ENCODE results near the gene PROM2. TPM values are rescaled to one million over a fixed set of nuclear protein-coding genes. Genes with fewer than 3 reads are reported as not detected.
"Not testable (repeated sequence)": the region's sequence is repeated elsewhere in the genome, so short reads cannot be mapped to it uniquely, and the experiment has no call there.

PROM2 gene
- total RNA-seq, 1 donor from 2014 or later, result 17.6 TPM

DNA sequence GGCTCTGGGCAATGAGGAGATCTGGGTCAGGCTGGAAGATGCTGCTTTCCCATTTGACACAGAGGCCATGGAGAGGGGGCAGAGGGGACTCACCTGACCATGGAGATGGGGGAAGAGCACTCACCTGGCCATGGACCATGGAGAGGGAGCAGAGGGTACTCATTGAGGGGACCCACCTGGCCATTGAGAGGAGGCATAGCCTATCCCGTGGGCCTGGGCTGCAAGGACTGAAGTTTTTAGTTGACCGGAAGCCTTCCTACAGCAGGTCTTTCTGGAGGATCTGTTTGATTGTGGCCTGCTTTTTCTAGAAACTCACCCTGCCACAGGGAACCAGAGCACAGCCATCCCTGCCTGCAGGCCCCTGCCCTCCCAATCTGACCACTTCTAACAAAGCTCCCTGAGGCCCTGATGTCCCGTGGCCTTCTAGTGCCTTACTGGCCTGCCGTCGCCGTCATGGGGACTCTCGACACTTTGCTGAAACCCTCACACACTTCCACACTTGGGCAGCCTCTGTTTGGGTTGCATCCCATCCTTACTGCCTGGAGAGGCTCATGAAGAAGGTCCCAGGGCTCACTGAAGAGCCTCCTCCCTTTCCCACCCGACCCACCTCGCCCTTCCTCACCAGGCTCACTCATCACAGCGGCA, 5.1 kb upstream of the PROM2 start:
- DNase-seq (ENCODE audit: low read depth), result no peak

DNA sequence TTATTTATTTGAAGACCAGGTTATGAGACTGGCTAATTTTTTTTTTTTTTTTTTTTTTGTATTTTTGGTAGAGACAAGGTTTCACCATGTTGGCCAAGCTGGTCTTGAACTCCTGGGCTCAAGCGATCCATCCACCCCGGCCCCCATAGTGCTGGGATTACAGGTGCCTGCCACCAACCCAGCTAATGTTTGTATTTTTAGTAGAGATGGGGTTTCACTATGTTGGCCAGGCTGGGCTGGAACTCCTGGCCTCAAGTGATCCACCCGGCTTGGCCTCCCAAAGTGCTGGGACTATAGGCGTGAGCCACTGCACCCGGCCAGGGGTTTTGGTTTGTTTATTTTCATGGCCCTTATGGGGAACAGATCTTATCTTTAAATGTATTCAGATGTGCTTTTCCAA, 4.5 kb upstream of the PROM2 start:
- DNase-seq (ENCODE audit: low read depth), result not testable (repeated sequence)

DNA sequence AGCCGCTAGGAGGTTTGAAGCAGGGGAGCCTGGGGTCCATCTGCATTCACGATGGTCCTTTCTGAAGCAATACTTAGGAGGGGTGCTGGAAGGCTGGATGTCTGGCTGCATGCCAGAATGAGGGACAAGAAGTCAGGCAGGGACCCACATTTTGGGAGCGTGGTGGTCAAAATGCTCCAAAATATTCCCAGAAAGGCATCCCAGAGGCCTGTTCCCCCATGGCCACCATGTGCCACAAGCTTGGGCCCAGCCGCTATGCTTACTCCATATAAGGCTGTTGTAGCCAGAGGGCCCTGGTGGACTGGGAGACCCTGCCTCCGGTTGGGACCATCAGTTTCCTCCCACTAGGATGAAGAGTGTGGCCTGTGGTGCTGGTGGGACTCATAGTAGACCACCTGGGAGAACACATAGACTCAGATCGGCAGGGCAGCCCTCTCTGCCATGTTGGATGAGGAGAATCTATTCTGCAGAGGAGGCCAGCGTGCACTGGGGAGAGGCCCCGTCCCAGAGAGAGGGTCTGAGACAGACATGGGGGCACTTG, 3.6 kb upstream of the PROM2 start:
- no peak for DNase-seq (ENCODE audit: low read depth)

DNA sequence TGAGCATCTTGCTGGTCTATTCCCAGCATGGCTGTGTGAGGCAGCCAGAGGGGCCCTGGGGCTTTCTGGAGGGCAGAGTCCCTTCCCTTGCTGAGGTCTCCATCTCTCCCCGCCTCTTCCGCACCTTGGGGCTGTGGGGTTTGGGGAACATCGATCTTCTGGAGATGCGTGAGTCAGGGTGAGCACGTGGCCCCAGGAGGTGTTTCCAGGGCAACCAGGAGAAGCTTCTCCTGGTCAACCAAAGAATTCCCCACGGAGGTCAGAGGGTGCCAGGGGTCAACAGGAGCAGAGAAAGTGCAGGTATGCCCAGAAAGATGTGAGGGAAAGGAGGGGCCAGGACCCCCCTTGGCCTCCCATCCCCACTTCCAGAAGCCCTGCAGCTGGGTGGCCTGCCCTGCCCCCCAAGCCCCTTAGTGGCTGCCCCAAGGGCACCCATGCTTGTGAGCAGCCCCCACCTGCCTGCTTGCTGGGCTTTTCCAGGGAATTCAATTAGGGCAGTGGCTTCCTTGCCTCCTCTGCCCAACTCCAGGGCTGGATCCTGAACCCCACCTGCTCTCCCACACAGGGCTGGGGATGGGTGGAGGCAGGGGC, 2.8 kb upstream of the PROM2 start:
- no peak for DNase-seq (ENCODE audit: low read depth)

- no peak for DNase-seq (ENCODE audit: low read depth)
Measured at GRCh38 chr2:95272299-95272751, 1.9 kb upstream of the PROM2 start.

- DNase-seq (ENCODE audit: low read depth), result no peak
Measured at GRCh38 chr2:95272781-95273180, 1.5 kb upstream of the PROM2 start.

DNA sequence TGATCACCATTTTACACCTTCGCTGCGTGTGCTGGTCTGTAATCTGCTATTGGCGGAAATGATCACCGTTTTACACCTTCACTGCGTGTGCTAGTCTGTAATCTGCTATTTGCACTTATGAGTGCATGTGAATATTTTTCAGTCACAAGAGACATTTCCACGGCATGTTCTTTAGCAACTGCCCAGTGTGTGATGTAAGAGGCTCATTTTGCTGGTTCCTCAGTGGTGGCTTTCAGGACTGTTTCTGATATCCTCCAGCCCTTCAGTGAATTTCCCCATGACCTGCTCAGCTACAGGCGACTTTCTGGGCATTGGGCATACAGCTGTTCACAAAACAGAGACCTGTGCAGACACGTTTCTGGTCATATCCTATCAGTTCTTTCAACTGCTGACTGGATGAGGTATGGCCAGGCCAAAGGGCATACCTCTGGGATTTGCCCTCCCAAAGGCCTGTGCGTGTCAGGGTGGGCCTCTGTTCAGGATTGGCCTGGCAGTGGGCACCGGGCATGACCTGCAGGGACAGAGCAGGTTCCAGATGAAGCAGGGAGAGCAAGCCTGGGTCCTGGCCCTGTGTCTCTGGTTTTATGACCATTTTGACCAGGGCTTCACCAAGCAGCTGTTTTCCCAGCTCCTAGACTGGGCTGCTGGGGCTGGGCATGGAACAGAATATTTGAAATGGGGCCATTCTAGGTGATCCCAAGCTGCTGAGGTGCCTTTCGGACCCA, 521 bp upstream of the PROM2 start:
- no peak for DNase-seq (ENCODE audit: low read depth)

GRCh38 chr2:95275151-95275515, 884 bp downstream of the PROM2 start:
- no peak for DNase-seq (ENCODE audit: low read depth)

- peak; percentile 18 for DNase-seq (ENCODE audit: low read depth)
Measured at GRCh38 chr2:95275601-95276243, 1.5 kb downstream of the PROM2 start.

- no peak for DNase-seq (ENCODE audit: low read depth)
Measured at GRCh38 chr2:95276244-95276887, 2.1 kb downstream of the PROM2 start.

- no peak for DNase-seq (ENCODE audit: low read depth)
Measured at GRCh38 chr2:95276888-95277245, 2.6 kb downstream of the PROM2 start.

GRCh38 chr2:95277246-95277906, 3.1 kb downstream of the PROM2 start:
- DNase-seq (ENCODE audit: low read depth), result peak; percentile 57

DNA sequence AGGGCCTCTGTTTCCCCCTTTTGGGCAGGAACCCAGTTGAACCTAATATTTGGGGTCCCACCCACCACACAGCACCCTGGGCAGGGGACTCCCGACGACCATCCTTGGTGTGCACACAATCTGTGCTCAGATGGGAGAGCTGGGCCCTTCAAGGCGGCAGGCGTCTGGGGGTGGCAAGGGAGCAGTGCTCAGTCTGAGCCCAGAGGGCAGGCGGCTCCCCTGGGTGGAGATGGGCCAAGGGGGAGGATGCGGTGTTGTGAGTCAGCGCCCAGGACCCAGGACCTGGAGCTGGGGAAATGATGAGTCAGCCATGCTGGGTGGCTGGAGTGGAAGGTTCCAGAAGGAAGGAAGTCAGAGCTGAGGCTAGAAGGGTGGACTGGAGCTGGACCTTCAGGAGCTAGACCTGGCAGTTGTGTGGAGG, 3.8 kb downstream of the PROM2 start:
- DNase-seq (ENCODE audit: low read depth), result peak; percentile 83

DNA sequence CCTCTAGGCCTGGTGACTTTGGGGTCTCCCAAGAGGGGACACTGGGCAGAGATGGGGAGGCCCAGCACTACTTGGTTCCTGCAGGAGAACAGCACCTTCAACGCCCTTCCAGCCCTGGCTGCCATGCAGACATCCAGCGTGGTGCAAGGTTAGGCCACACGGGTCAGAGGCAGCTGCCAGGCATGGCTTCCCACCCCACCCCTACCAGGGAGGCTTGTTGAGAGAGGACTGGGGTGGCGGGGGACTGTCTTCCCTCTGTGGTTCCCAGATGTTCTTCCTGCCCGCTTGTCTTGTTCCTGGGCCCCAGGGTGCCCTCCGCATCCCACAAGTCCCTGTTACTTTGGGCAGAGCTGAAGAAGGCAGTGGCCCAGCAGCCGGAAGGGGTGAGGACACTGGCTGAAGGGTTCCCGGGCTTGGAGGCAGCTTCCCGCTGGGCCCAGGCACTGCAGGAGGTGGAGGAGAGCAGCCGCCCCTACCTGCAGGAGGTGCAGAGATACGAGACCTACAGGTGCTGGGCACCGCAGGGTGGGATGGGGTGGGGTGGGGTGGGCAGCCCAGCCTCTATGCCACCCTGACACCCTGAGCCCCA, 4.5 kb downstream of the PROM2 start:
- DNase-seq (ENCODE audit: low read depth), result no peak

GRCh38 chr2:95279435-95280035, 5.3 kb downstream of the PROM2 start:
- DNase-seq (ENCODE audit: low read depth), result no peak

DNA sequence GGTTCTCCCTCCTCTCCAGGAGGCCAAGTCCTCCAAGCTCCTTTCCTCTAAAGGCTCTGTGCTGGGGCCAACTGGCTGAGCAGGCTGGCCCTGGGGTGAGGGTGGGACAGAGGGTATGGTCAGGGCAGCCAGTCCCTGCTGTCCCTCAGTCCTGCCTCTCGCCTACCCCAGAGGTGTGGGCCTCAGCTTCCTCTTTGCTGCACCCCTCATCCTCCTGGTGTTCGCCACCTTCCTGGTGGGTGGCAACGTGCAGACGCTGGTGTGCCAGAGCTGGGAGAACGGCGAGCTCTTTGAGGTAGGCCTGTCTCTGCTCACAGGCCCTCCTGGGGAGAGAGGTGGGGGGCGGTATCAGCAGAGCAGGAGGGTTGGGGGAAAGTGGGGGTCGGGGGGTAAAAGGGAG, 6.8 kb downstream of the PROM2 start:
- no peak for DNase-seq (ENCODE audit: low read depth)

- DNase-seq (ENCODE audit: low read depth), result no peak
Measured at GRCh38 chr2:95281786-95282185, 7.5 kb downstream of the PROM2 start.

GRCh38 chr2:95282458-95282857, 8.2 kb downstream of the PROM2 start:
- DNase-seq (ENCODE audit: low read depth), result no peak

GRCh38 chr2:95283562-95283961, 9.3 kb downstream of the PROM2 start:
- no peak for DNase-seq (ENCODE audit: low read depth)

GRCh38 chr2:95284886-95285541, 10.8 kb downstream of the PROM2 start:
- DNase-seq (ENCODE audit: low read depth), result no peak
